Astrocyte (in vitro differentiated cells and primary cell): ENCODE results near the gene STBD1. TPM values are rescaled to one million over a fixed set of nuclear protein-coding genes. Genes with fewer than 3 reads are reported as not detected.

ENCODE experiments used
- DNase-seq: peaks from one replicate; pipeline ENCODE4 v3.0.0-alpha.2; 2010; ENCODE audit warnings: low read depth
- FAIRE-seq: peaks from 2 replicates; lab custom pipeline; 2011; peaks lifted over from hg19 to GRCh38; lab: Jason Lieb, UNC
- H2AFZ ChIP-seq: 2 replicates; pipeline ENCODE4 v1.6.0; 2012; ENCODE audit warnings: low read depth, low read length, inconsistent platforms
- H3K27ac ChIP-seq: 2 replicates; pipeline ENCODE4 v1.5.1; 2011; ENCODE audit warnings: low read depth, low read length, inconsistent platforms
- H3K27me3 ChIP-seq: 2 replicates; pipeline ENCODE4 v1.6.0; 2011; ENCODE audit warnings: low read length, inconsistent platforms; ENCODE audit not compliant: insufficient read depth
- H3K36me3 ChIP-seq: 2 replicates; pipeline ENCODE4 v1.5.1; 2011; ENCODE audit warnings: low read length, inconsistent platforms; ENCODE audit not compliant: insufficient read depth
- H3K4me1 ChIP-seq: 2 replicates; pipeline ENCODE4 v1.5.1; 2011; ENCODE audit warnings: low read length, inconsistent platforms; ENCODE audit not compliant: insufficient read depth
- H3K4me2 ChIP-seq: 2 replicates; pipeline ENCODE4 v1.6.0; 2012; ENCODE audit warnings: low read length, inconsistent platforms
- H3K4me3 ChIP-seq: 2 replicates; pipeline ENCODE4 v1.5.1; 2011; ENCODE audit warnings: low read depth, mild to moderate bottlenecking, low read length, inconsistent platforms; ENCODE audit not compliant: insufficient read depth
- H3K79me2 ChIP-seq: 2 replicates; pipeline ENCODE4 v1.6.0; 2012; ENCODE audit warnings: mild to moderate bottlenecking, low read length, inconsistent platforms; ENCODE audit not compliant: insufficient read depth
- H3K9ac ChIP-seq: 2 replicates; pipeline ENCODE4 v1.6.0; 2012; ENCODE audit warnings: mild to moderate bottlenecking, low read length, inconsistent platforms
- H3K9me3 ChIP-seq: 2 replicates; pipeline ENCODE4 v1.5.1; 2012; ENCODE audit warnings: low read depth, mild to moderate bottlenecking, low read length, inconsistent platforms; ENCODE audit not compliant: insufficient read depth
- H4K20me1 ChIP-seq: 2 replicates; pipeline ENCODE4 v1.6.0; 2012; ENCODE audit warnings: low read length, inconsistent platforms; ENCODE audit not compliant: insufficient read depth
- H3K27ac Mint-ChIP-seq: one replicate; pipeline ENCODE4 v1.8.0; 2021; ENCODE audit warnings: mild to moderate bottlenecking, mixed read lengths; ENCODE audit not compliant: unreplicated experiment
- H3K27me3 Mint-ChIP-seq: one replicate; pipeline ENCODE4 v1.8.0; 2021; ENCODE audit warnings: low read depth, mixed read lengths; ENCODE audit not compliant: unreplicated experiment
- H3K36me3 Mint-ChIP-seq: one replicate; pipeline ENCODE4 v1.8.0; 2021; ENCODE audit warnings: low read depth, mixed read lengths; ENCODE audit not compliant: unreplicated experiment
- H3K4me1 Mint-ChIP-seq: one replicate; pipeline ENCODE4 v1.8.0; 2021; ENCODE audit warnings: low read depth, mixed read lengths; ENCODE audit not compliant: unreplicated experiment
- H3K4me3 Mint-ChIP-seq: one replicate; pipeline ENCODE4 v1.8.0; 2021; ENCODE audit warnings: mild to moderate bottlenecking, moderate library complexity, mixed read lengths; ENCODE audit not compliant: unreplicated experiment
- H3K9me3 Mint-ChIP-seq: one replicate; pipeline ENCODE4 v1.8.0; 2021; ENCODE audit warnings: mild to moderate bottlenecking, mixed read lengths; ENCODE audit not compliant: unreplicated experiment
- EZH2 ChIP-seq: IDR thresholded peaks from 2 replicates; pipeline ENCODE4 v1.6.1; 2012; ENCODE audit warnings: mild to moderate bottlenecking, low read length, inconsistent platforms; ENCODE audit not compliant: insufficient read depth
- total RNA-seq: library from RNA; stranded (reverse); gene quantifications from 2 replicates; pipeline ENCODE4 v1.2.1, GENCODE V29; 2021
- TF ChIP-seq, protein P1 (sequence below): IDR thresholded peaks from 2 replicates; pipeline ENCODE4 v1.5.1; 2011; ENCODE audit warnings: low read depth, mild to moderate bottlenecking, inconsistent platforms, low read length, moderate library complexity; ENCODE audit not compliant: insufficient read depth

STBD1 gene
- total RNA-seq, 1 donor from 2014 or later: 7.2 TPM

- no peak overlapping the region for H3K4me2 ChIP-seq
- no peak overlapping the region for H2AFZ ChIP-seq
- peaks cover 4% of the 10 kb centered on the region for H3K79me2 ChIP-seq
- Mint-ChIP-seq H3K36me3 (peaks cover 14% of the 10 kb centered on the region), H3K4me3 (no peak overlapping the region), H3K27me3 (no peaks in the 10 kb centered on the region), H3K9me3 (no peaks in the 10 kb centered on the region), H3K27ac (no peak overlapping the region), H3K4me1 (peaks cover 11% of the 10 kb centered on the region)
- peaks cover 6% of the 10 kb centered on the region for H3K4me1 ChIP-seq
- DNase-seq (no peak), FAIRE-seq (no peak)
- H3K9ac ChIP-seq: no peak overlapping the region
- H3K36me3 ChIP-seq: no peaks in the 10 kb centered on the region
- H3K9me3 ChIP-seq: no peaks in the 10 kb centered on the region
- H4K20me1 ChIP-seq: no peaks in the 10 kb centered on the region
- H3K27ac ChIP-seq: no peak overlapping the region
- H3K4me3 ChIP-seq: no peak overlapping the region
- TF ChIP-seq, protein P1, sequence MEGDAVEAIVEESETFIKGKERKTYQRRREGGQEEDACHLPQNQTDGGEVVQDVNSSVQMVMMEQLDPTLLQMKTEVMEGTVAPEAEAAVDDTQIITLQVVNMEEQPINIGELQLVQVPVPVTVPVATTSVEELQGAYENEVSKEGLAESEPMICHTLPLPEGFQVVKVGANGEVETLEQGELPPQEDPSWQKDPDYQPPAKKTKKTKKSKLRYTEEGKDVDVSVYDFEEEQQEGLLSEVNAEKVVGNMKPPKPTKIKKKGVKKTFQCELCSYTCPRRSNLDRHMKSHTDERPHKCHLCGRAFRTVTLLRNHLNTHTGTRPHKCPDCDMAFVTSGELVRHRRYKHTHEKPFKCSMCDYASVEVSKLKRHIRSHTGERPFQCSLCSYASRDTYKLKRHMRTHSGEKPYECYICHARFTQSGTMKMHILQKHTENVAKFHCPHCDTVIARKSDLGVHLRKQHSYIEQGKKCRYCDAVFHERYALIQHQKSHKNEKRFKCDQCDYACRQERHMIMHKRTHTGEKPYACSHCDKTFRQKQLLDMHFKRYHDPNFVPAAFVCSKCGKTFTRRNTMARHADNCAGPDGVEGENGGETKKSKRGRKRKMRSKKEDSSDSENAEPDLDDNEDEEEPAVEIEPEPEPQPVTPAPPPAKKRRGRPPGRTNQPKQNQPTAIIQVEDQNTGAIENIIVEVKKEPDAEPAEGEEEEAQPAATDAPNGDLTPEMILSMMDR: no peak
- H3K27me3 ChIP-seq: no peaks in the 10 kb centered on the region
Measured at GRCh38 chr4:76309939-76310550, 3.5 kb downstream of the STBD1 start.

- Histone ChIP-seq H3K4me2 (no peak overlapping the region), H3K9ac (no peak overlapping the region), H3K4me1 (peaks cover 6% of the 10 kb centered on the region), H3K27ac (no peak overlapping the region), H2AFZ (no peak overlapping the region), H3K27me3 (no peaks in the 10 kb centered on the region), H3K36me3 (no peaks in the 10 kb centered on the region), H3K9me3 (no peaks in the 10 kb centered on the region), H3K4me3 (no peak overlapping the region), H4K20me1 (no peaks in the 10 kb centered on the region), H3K79me2 (peaks cover 4% of the 10 kb centered on the region)
- H3K4me1 Mint-ChIP-seq: peaks cover 10% of the 10 kb centered on the region
- H3K9me3 Mint-ChIP-seq: peaks cover 3% of the 10 kb centered on the region
- no peak for FAIRE-seq
- DNase-seq: no peak
- H3K27ac Mint-ChIP-seq: no peak overlapping the region
- no peak overlapping the region for H3K4me3 Mint-ChIP-seq
- peaks cover 14% of the 10 kb centered on the region for H3K36me3 Mint-ChIP-seq
- H3K27me3 Mint-ChIP-seq: no peaks in the 10 kb centered on the region
- TF ChIP-seq, protein P1: no peak
- TF ChIP-seq EZH2: no peak
Measured at GRCh38 chr4:76310683-76311082, 4.2 kb downstream of the STBD1 start.

- FAIRE-seq (no peak), DNase-seq (no peak)
- H3K36me3 Mint-ChIP-seq: peaks cover 14% of the 10 kb centered on the region
- H3K4me3 Mint-ChIP-seq: no peak overlapping the region
- no peak overlapping the region for H2AFZ ChIP-seq
- TF ChIP-seq, protein P1: no peak
- no peak for TF ChIP-seq EZH2
- H3K9me3 Mint-ChIP-seq: peaks cover 6% of the 10 kb centered on the region
- no peak overlapping the region for H3K4me3 ChIP-seq
- no peaks in the 10 kb centered on the region for H3K27me3 ChIP-seq
- H3K4me1 ChIP-seq: peaks cover 6% of the 10 kb centered on the region
- peaks cover 4% of the 10 kb centered on the region for H3K79me2 ChIP-seq
- H3K36me3 ChIP-seq: no peaks in the 10 kb centered on the region
- peaks cover under 1% of the 10 kb centered on the region for H3K9me3 ChIP-seq
- H3K27ac ChIP-seq: no peak overlapping the region
- H4K20me1 ChIP-seq: no peaks in the 10 kb centered on the region
- H3K4me1 Mint-ChIP-seq: peaks cover 10% of the 10 kb centered on the region
- no peak overlapping the region for H3K4me2 ChIP-seq
- no peak overlapping the region for H3K27ac Mint-ChIP-seq
- H3K27me3 Mint-ChIP-seq: no peaks in the 10 kb centered on the region
- no peak overlapping the region for H3K9ac ChIP-seq
Measured at GRCh38 chr4:76311896-76312331, 5.4 kb downstream of the STBD1 start.
